Stimulated activated CD4-positive, alpha-beta T cell treated with anti-CD3 and anti-CD28 coated beads, Interleukin-4, amount 100 ng/mL, for 1 hour (primary cell): ENCODE measurements around the gene SBF2.
"Not testable (repeated sequence)": the region's sequence is repeated elsewhere in the genome, so short reads cannot be mapped to it uniquely, and the experiment has no call there.

Experiments
- DNase-seq: peaks from one replicate; pipeline ENCODE4 v3.0.0-alpha.2; 2020

Gene SBF2

GRCh38 chr11:10261821-10262220 is 32.2 kb downstream of the SBF2 start:
- DNase-seq: no peak

- no peak for DNase-seq
Observed at GRCh38 chr11:10257478-10257877, 36.5 kb downstream of the SBF2 start.

- no peak for DNase-seq
Observed at GRCh38 chr11:10255388-10256125, 38.5 kb downstream of the SBF2 start.

- not testable (repeated sequence) for DNase-seq
Observed at GRCh38 chr11:10249448-10250131, 44.4 kb downstream of the SBF2 start.

- DNase-seq: no peak
Observed at GRCh38 chr11:10247011-10247410, 47.0 kb downstream of the SBF2 start.

GRCh38 chr11:10243896-10244575 is 50.0 kb downstream of the SBF2 start:
- no peak for DNase-seq

- DNase-seq: no peak
Observed at GRCh38 chr11:10236840-10237239, 57.2 kb downstream of the SBF2 start.

GRCh38 chr11:10233581-10233980 is 60.4 kb downstream of the SBF2 start:
- no peak for DNase-seq

GRCh38 chr11:10232756-10233155 is 61.3 kb downstream of the SBF2 start:
- DNase-seq: no peak

- not testable (repeated sequence) for DNase-seq
Observed at GRCh38 chr11:10231803-10232202, 62.2 kb downstream of the SBF2 start.

- DNase-seq: no peak
Observed at GRCh38 chr11:10225553-10225952, 68.5 kb downstream of the SBF2 start.

- DNase-seq: no peak
Observed at GRCh38 chr11:10222399-10222798, 71.6 kb downstream of the SBF2 start.

- DNase-seq: no peak
Observed at GRCh38 chr11:10221342-10221741, 72.7 kb downstream of the SBF2 start.

- DNase-seq: no peak
Observed at GRCh38 chr11:10211470-10211869, 82.5 kb downstream of the SBF2 start.

GRCh38 chr11:10209326-10209725 is 84.7 kb downstream of the SBF2 start:
- no peak for DNase-seq

GRCh38 chr11:10208131-10208575 is 85.9 kb downstream of the SBF2 start:
- DNase-seq: no peak

- no peak for DNase-seq
Observed at GRCh38 chr11:10205928-10206327, 88.1 kb downstream of the SBF2 start.

GRCh38 chr11:10204021-10204420 is 90.0 kb downstream of the SBF2 start:
- no peak for DNase-seq

- DNase-seq: no peak
Observed at GRCh38 chr11:10201343-10201742, 92.7 kb downstream of the SBF2 start.

GRCh38 chr11:10197091-10197490 is 96.9 kb downstream of the SBF2 start:
- no peak for DNase-seq

GRCh38 chr11:10192036-10192435 is 102.0 kb downstream of the SBF2 start:
- no peak for DNase-seq

GRCh38 chr11:10181811-10182210 is 112.2 kb downstream of the SBF2 start:
- no peak for DNase-seq

- DNase-seq: no peak
Observed at GRCh38 chr11:10164621-10165020, 129.4 kb downstream of the SBF2 start.

GRCh38 chr11:10162222-10162621 is 131.8 kb downstream of the SBF2 start:
- DNase-seq: no peak
